ENCODE results near the gene UPK3A. TPM values are rescaled to one million over a fixed set of nuclear protein-coding genes. Genes with fewer than 3 reads are reported as not detected.

Gene UPK3A
- total and polyA plus RNA-seq, 2 of the 13 experiments (the other 11 are each of a cell fraction or from before 2014, with no cell fraction given) = 10.5 to 13.8 TPM

- TF ChIP-seq AHDC1 (CRISPR knock-in tag; IDR thresholded peaks at IDR 0.05; ENCODE audit: borderline replicate concordance) (no peak), TGIF2 (CRISPR knock-in tag; IDR thresholded peaks at IDR 0.05) (no peak), AKNA (CRISPR knock-in tag; IDR thresholded peaks at IDR 0.05; ENCODE audit: borderline replicate concordance) (no peak), ZNF652 (CRISPR knock-in tag; IDR thresholded peaks at IDR 0.05; ENCODE audit: borderline replicate concordance, low read depth) (no peak)
These were observed 35.8 kb upstream of the UPK3A start (continued) for GRCh38 chr22:45248832-45249561.
